ENCODE data around the gene SHROOM3. TPM values are rescaled to one million over a fixed set of nuclear protein-coding genes. Genes with fewer than 3 reads are reported as not detected.

Gene SHROOM3
- total RNA-seq, 4 donors from 2014 or later: 44.4 to 101 (median 88.5) TPM

DNA sequence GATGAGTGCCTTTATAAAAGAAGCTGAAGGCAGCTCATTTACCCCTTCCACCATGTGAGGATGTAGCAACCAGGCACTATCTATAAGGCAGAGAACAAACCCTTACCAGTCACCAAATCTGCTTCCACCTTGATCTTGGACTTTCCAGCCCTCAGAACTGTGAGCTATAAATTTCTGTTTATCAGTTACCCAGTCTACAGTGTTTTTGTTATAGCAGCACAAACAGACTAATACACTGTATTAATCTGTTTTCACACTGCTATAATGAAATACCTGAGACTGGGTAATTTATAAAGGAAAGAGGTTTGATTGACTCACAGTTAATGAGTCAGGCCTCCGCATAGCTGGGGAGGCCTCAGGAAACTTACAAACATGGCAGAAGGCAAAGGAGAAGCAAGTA lies 371.7 kb downstream of the SHROOM3 start:
- DNase-seq (ENCODE audit: extremely low spot score): no peak
- intact Hi-C loops (cut with DNase I): no loop called here
- H3K4me3 ChIP-seq: no peak overlapping the region
- H3K36me3 ChIP-seq: no peaks in the 10 kb centered on the region
- WGBS: 82% methylated on average over 1 of the region's 1 CpG
- no peak for TF ChIP-seq EP300 (IDR thresholded peaks at IDR 0.05)
- TF ChIP-seq, protein P1, sequence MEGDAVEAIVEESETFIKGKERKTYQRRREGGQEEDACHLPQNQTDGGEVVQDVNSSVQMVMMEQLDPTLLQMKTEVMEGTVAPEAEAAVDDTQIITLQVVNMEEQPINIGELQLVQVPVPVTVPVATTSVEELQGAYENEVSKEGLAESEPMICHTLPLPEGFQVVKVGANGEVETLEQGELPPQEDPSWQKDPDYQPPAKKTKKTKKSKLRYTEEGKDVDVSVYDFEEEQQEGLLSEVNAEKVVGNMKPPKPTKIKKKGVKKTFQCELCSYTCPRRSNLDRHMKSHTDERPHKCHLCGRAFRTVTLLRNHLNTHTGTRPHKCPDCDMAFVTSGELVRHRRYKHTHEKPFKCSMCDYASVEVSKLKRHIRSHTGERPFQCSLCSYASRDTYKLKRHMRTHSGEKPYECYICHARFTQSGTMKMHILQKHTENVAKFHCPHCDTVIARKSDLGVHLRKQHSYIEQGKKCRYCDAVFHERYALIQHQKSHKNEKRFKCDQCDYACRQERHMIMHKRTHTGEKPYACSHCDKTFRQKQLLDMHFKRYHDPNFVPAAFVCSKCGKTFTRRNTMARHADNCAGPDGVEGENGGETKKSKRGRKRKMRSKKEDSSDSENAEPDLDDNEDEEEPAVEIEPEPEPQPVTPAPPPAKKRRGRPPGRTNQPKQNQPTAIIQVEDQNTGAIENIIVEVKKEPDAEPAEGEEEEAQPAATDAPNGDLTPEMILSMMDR (IDR thresholded peaks at IDR 0.05): no peak
- TF ChIP-seq POLR2AphosphoS5 (IDR thresholded peaks at IDR 0.05): no peak
- TF ChIP-seq POLR2A (IDR thresholded peaks at IDR 0.05; ENCODE audit: low read depth): no peak
- peaks cover 8 to 19% (median 13%) of the 10 kb centered on the region in 4 donors for H3K4me1 ChIP-seq
- H3K27me3 ChIP-seq: no peaks in the 10 kb centered on the region
- no peak overlapping the region for H3K27ac ChIP-seq (replicated peaks in 1 of 4)
- peaks cover 0 to 12% (median 6%) of the 10 kb centered on the region in 4 donors for H3K9me3 ChIP-seq

DNA sequence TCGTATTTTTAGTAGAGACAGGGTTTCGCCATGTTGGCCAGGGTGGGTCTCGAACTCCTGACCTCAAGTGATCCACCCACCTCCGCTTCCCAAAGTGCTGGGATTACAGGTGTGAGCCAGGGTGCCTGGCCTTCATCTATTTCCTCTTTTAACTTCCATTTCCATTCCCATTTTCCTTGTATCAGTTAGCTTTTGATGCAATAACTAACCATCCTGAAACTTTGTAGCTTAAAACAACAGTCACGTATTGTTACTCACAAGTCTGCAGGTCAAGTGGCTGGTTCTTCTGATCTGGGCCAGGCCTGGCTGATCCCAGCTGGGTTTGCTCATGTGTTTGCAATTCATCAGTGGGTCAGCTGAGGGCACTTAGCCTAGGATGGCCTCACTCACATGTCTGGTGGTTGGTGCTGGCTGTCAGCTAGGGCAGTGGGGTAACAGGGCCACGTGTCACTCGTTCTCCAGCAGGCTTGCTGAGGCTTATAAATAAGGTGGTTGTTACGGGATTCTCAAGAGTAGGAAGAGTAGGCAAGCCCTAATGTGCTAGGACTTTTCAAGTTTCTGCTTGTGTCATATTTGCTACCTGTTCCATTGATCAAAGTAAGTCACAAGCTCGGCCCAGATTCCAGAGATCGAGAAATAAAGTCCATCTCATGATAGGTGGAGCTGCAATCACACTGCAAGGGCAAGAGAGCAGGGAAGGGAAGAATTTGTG lies 374.7 kb downstream of the SHROOM3 start:
- no peaks in the 10 kb centered on the region for H3K36me3 ChIP-seq
- H3K4me1 ChIP-seq: peaks cover 0 to 6% (median 0%) of the 10 kb centered on the region in 4 donors
- intact Hi-C loops (cut with DNase I): no loop called here
- no peak for DNase-seq (ENCODE audit: extremely low spot score)
- H3K9me3 ChIP-seq: peaks cover 0 to 12% (median 6%) of the 10 kb centered on the region in 4 donors
- 86% methylated on average over 10 of the region's 10 CpGs for WGBS
- H3K4me3 ChIP-seq: no peak overlapping the region
- H3K27ac ChIP-seq (replicated peaks in 1 of 4): no peak overlapping the region
- no peaks in the 10 kb centered on the region for H3K27me3 ChIP-seq
- no peak for TF ChIP-seq POLR2A (IDR thresholded peaks at IDR 0.05; ENCODE audit: low read depth)
- no peak for TF ChIP-seq POLR2AphosphoS5 (IDR thresholded peaks at IDR 0.05)
- TF ChIP-seq EP300 (IDR thresholded peaks at IDR 0.05): no peak
- TF ChIP-seq, protein P1 (IDR thresholded peaks at IDR 0.05): no peak

DNA sequence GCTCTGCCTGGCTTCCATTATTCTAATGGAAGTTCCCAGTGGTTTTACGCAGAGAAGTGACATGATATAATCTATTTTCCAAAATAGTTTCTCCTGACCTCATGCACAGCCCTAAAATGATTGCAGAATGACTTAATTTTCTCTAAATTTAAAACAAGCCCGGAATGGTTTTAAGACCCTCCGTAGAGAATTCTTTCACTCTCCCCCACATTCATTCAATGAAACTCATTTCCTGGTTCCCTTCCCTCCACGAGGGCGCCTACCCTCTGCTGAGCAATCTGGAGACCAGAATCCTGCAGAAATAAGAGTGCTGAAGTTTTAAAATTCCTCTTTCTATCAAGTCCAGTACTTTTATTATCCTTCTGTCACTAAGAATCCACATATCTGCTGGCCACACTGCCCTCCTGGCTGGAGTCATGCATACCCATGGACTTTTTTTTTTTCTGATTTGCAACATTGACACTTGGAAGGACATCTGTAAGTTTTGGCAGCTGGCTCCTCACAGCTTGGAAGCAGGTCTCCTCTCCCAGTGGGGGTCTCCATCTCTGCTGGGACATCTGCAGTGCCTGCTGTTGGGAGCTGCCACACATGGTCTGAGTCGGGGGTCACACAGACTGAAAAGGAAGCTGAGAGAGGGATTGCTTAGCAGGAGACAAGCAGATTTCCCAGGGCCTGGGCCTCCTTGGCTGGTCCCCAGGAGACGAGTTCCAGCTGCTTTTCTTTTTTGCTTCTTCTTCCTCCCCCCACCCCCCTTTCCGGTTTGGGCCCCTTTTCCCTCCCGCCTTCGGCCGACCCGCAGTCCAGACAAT lies 376.8 kb downstream of the SHROOM3 start:
- Histone ChIP-seq H3K27me3 (no peaks in the 10 kb centered on the region), H3K27ac (replicated peaks in 1 of 4) (peak overlapping the region in 1 of 4 donors; percentile 7), H3K9me3 (peaks cover 0 to 12% (median 9%) of the 10 kb centered on the region in 4 donors), H3K36me3 (no peaks in the 10 kb centered on the region), H3K4me3 (no peak overlapping the region), H3K4me1 (peaks cover 0 to 6% (median 0%) of the 10 kb centered on the region in 4 donors)
- intact Hi-C loops (cut with DNase I): no loop called here
- DNase-seq (ENCODE audit: extremely low spot score): no peak
- 49% methylated on average over 12 of the region's 12 CpGs for WGBS
- TF ChIP-seq EP300 (IDR thresholded peaks at IDR 0.05) (no peak), POLR2A (IDR thresholded peaks at IDR 0.05; ENCODE audit: low read depth) (no peak), POLR2AphosphoS5 (IDR thresholded peaks at IDR 0.05) (no peak)
- TF ChIP-seq, protein P1 (IDR thresholded peaks at IDR 0.05): no peak

DNA sequence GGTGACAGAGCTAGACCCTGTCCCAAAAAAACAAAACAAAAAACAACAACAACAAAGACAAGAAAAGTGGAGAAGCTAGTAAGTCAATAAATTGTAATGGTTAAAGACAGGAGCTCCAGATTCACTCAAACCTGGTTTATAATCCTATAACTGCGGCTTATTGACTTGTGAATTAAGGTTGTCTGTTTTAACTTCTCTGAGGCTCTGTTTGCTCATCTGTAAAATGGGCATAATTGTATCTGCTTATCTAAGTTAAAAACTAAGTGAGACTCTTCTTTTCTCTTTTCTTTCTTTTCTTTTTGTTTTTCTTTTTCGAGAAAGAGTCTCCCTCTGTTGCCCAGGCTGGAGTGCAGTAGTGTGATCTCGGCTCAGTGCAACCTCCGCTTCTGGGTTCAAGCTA lies 378.0 kb downstream of the SHROOM3 start:
- DNase-seq (ENCODE audit: extremely low spot score): no peak
- Histone ChIP-seq H3K4me1 (peaks cover 0 to 6% (median 0%) of the 10 kb centered on the region in 4 donors), H3K27ac (replicated peaks in 1 of 4) (no peak overlapping the region), H3K27me3 (no peaks in the 10 kb centered on the region), H3K9me3 (peaks cover 0 to 9% (median 7%) of the 10 kb centered on the region in 4 donors), H3K36me3 (no peaks in the 10 kb centered on the region), H3K4me3 (no peak overlapping the region)
- no peak for TF ChIP-seq EP300 (IDR thresholded peaks at IDR 0.05)
- no peak for TF ChIP-seq POLR2A (IDR thresholded peaks at IDR 0.05; ENCODE audit: low read depth)
- TF ChIP-seq, protein P1 (IDR thresholded peaks at IDR 0.05): no peak
- no peak for TF ChIP-seq POLR2AphosphoS5 (IDR thresholded peaks at IDR 0.05)
- intact Hi-C loops (cut with DNase I): no loop called here
- 95% methylated on average over 4 of the region's 4 CpGs for WGBS

All from esophagus muscularis mucosa (tissue), 4 donors.